Measurements from ENCODE around the gene PLOD1.
A peak's percentile ranks its signal among the peaks of the same experiment; 100 is the strongest.

The PLOD1 gene

DNA sequence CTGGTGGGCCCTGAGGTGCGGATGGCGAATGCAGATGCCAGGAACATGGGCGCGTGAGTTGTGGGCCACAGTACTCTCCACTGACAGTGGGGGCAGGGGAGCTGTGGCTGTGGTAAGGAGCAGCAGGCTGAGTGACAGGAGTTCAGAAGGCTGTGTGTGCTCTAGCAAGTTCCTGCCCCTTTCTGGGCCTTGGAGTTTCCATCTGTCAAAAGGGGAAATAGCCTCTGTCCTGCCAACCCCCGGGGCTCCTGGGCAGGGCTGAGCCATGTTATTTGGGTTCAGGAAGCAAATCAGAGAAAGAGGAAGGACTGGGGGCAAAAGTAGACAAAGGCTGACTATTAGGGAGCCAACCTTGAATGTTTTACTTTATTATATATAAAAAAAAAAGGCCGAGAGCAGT, 26.2 kb downstream of the PLOD1 start:
- TF ChIP-seq, protein P1, sequence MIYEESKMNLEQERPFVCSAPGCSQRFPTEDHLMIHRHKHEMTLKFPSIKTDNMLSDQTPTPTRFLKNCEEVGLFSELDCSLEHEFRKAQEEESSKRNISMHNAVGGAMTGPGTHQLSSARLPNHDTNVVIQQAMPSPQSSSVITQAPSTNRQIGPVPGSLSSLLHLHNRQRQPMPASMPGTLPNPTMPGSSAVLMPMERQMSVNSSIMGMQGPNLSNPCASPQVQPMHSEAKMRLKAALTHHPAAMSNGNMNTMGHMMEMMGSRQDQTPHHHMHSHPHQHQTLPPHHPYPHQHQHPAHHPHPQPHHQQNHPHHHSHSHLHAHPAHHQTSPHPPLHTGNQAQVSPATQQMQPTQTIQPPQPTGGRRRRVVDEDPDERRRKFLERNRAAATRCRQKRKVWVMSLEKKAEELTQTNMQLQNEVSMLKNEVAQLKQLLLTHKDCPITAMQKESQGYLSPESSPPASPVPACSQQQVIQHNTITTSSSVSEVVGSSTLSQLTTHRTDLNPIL (CRISPR knock-in tag; IDR thresholded peaks at IDR 0.05; ENCODE audit: low read depth) = no peak
- TF ChIP-seq SNAI2 (CRISPR knock-in tag; IDR thresholded peaks at IDR 0.05) (no peak), ZNF8 (CRISPR knock-in tag; IDR thresholded peaks at IDR 0.05) (no peak)
- TF ChIP-seq, protein P2, sequence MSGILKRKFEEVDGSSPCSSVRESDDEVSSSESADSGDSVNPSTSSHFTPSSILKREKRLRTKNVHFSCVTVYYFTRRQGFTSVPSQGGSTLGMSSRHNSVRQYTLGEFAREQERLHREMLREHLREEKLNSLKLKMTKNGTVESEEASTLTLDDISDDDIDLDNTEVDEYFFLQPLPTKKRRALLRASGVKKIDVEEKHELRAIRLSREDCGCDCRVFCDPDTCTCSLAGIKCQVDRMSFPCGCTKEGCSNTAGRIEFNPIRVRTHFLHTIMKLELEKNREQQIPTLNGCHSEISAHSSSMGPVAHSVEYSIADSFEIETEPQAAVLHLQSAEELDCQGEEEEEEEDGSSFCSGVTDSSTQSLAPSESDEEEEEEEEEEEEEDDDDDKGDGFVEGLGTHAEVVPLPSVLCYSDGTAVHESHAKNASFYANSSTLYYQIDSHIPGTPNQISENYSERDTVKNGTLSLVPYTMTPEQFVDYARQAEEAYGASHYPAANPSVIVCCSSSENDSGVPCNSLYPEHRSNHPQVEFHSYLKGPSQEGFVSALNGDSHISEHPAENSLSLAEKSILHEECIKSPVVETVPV (CRISPR knock-in tag; IDR thresholded peaks at IDR 0.05) = no peak
- no peak for ATAC-seq

DNA sequence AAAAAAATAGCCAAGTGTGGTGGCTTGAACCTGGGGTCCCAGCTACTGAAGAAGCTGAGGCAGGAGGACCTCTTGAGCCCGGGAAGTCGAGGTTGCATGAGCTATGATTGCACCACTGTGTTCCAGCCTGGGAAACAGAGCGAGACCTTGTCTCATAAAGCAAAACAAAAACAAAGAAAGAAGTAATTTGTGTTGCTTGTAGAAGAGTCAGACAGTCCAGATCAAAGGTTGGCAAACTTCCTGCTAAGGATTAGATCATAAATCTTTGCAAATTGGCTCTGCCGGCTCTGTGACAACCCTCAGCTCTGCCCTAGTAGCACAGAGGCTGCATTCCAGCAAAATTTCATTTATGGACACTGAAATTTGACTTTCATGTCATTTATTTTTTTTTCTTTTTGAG, 26.7 kb downstream of the PLOD1 start:
- ATAC-seq = peak; percentile 51
- no peak for TF ChIP-seq ZNF565 (CRISPR knock-in tag; conservative IDR thresholded peaks at IDR 0.05; ENCODE audit: low read depth)
- TF ChIP-seq ISL1 (CRISPR knock-in tag; IDR thresholded peaks at IDR 0.05) = no peak
- no peak for TF ChIP-seq ZNF8 (CRISPR knock-in tag; IDR thresholded peaks at IDR 0.05)
- TF ChIP-seq RARB (CRISPR knock-in tag; IDR thresholded peaks at IDR 0.05) = no peak
- no peak for TF ChIP-seq TOX (CRISPR knock-in tag; IDR thresholded peaks at IDR 0.05; ENCODE audit: borderline replicate concordance)

DNA sequence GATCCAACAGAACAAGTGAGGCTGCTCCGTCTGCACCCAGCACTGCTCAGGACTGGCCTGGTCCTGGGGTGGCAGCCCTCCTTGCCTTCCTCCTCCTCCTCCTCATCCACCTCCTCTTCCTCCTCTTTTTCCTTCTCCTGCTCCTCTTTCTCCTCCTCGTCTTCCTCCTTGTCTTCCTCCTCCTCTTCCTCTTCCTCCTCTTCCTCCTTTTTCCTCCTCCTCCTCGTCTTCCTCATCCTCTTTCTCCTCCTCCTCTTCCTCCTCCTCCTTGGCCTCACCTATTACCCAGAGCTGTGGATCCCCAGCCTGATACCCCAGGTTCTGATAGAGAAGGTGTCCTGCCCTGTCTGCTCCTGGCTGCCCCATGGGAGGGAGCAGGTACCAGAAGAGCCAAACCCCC, 29.1 kb downstream of the PLOD1 start:
- no peak for ATAC-seq
- TF ChIP-seq ARNTL (CRISPR knock-in tag; IDR thresholded peaks at IDR 0.05; ENCODE audit: borderline replicate concordance, low read depth) = no peak
- TF ChIP-seq RARB (CRISPR knock-in tag; IDR thresholded peaks at IDR 0.05) = no peak
- TF ChIP-seq PPARA (CRISPR knock-in tag; IDR thresholded peaks at IDR 0.05; ENCODE audit: borderline replicate concordance) = no peak
- TF ChIP-seq OSR1 (CRISPR knock-in tag; IDR thresholded peaks at IDR 0.05) = no peak
- no peak for TF ChIP-seq CSDC2 (CRISPR knock-in tag; IDR thresholded peaks at IDR 0.05)
- no peak for TF ChIP-seq ZNF8 (CRISPR knock-in tag; IDR thresholded peaks at IDR 0.05)
- no peak for TF ChIP-seq ZFP3 (CRISPR knock-in tag; IDR thresholded peaks at IDR 0.05)
- no peak for TF ChIP-seq TCF4 (CRISPR knock-in tag; IDR thresholded peaks at IDR 0.05; ENCODE audit: borderline replicate concordance)
- TF ChIP-seq BACH2 (CRISPR knock-in tag; IDR thresholded peaks at IDR 0.05; ENCODE audit: borderline replicate concordance) = no peak
- no peak for TF ChIP-seq ZC3H10 (CRISPR knock-in tag; IDR thresholded peaks at IDR 0.05)
- TF ChIP-seq, protein P3, sequence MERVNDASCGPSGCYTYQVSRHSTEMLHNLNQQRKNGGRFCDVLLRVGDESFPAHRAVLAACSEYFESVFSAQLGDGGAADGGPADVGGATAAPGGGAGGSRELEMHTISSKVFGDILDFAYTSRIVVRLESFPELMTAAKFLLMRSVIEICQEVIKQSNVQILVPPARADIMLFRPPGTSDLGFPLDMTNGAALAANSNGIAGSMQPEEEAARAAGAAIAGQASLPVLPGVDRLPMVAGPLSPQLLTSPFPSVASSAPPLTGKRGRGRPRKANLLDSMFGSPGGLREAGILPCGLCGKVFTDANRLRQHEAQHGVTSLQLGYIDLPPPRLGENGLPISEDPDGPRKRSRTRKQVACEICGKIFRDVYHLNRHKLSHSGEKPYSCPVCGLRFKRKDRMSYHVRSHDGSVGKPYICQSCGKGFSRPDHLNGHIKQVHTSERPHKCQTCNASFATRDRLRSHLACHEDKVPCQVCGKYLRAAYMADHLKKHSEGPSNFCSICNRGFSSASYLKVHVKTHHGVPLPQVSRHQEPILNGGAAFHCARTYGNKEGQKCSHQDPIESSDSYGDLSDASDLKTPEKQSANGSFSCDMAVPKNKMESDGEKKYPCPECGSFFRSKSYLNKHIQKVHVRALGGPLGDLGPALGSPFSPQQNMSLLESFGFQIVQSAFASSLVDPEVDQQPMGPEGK (CRISPR knock-in tag; IDR thresholded peaks at IDR 0.05; ENCODE audit: borderline replicate concordance) = no peak

DNA sequence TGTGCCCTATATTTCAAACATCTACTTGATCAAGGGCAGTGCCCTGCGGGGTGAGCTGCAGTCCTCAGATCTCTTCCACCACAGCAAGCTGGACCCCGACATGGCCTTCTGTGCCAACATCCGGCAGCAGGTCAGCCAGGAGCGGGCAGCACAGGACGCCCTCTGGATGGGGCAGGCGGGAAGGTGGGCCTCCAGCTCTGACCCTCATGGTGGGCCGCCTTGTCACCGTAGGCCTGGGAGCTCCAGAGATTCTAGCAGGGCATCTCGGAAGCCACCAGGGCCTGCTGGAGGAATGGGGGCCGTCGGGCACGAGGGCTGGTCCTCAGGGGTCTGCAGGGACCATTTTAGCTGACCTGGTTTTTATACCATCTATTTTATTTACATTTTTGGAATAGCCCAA, 30.1 kb downstream of the PLOD1 start:
- ATAC-seq = no peak

More for the DNA sequence above, 30.1 kb downstream of the PLOD1 start:
- TF ChIP-seq BACH2 (CRISPR knock-in tag; IDR thresholded peaks at IDR 0.05; ENCODE audit: borderline replicate concordance) (no peak), ISL1 (CRISPR knock-in tag; IDR thresholded peaks at IDR 0.05) (no peak), ZFP3 (CRISPR knock-in tag; IDR thresholded peaks at IDR 0.05) (no peak), OSR1 (CRISPR knock-in tag; IDR thresholded peaks at IDR 0.05) (no peak), TOX (CRISPR knock-in tag; IDR thresholded peaks at IDR 0.05; ENCODE audit: borderline replicate concordance) (no peak), ESRRG (CRISPR knock-in tag; IDR thresholded peaks at IDR 0.05) (no peak), ZNF8 (CRISPR knock-in tag; IDR thresholded peaks at IDR 0.05) (no peak), ARNTL (CRISPR knock-in tag; IDR thresholded peaks at IDR 0.05; ENCODE audit: borderline replicate concordance, low read depth) (no peak), GLIS3 (CRISPR knock-in tag; IDR thresholded peaks at IDR 0.05) (no peak), ZNF70 (CRISPR knock-in tag; IDR thresholded peaks at IDR 0.05) (no peak), SNAI2 (CRISPR knock-in tag; IDR thresholded peaks at IDR 0.05) (no peak), TCF4 (CRISPR knock-in tag; IDR thresholded peaks at IDR 0.05; ENCODE audit: borderline replicate concordance) (no peak), PPARA (CRISPR knock-in tag; IDR thresholded peaks at IDR 0.05; ENCODE audit: borderline replicate concordance) (no peak)
- TF ChIP-seq, protein P1 (CRISPR knock-in tag; IDR thresholded peaks at IDR 0.05; ENCODE audit: low read depth) = no peak
- TF ChIP-seq, protein P4, sequence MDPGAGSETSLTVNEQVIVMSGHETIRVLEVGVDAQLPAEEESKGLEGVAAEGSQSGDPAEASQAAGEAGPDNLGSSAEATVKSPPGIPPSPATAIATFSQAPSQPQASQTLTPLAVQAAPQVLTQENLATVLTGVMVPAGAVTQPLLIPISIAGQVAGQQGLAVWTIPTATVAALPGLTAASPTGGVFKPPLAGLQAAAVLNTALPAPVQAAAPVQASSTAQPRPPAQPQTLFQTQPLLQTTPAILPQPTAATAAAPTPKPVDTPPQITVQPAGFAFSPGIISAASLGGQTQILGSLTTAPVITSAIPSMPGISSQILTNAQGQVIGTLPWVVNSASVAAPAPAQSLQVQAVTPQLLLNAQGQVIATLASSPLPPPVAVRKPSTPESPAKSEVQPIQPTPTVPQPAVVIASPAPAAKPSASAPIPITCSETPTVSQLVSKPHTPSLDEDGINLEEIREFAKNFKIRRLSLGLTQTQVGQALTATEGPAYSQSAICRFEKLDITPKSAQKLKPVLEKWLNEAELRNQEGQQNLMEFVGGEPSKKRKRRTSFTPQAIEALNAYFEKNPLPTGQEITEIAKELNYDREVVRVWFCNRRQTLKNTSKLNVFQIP (CRISPR knock-in tag; IDR thresholded peaks at IDR 0.05; ENCODE audit: borderline replicate concordance, low read depth) = no peak

All from SK-N-SH treated with all-trans-retinoic acid at 6 μM for 48 hours (cell line).